MM.1S (cell line): ENCODE measurements around the gene NSD2.

Source experiments
- DNase-seq: peaks from one replicate; pipeline ENCODE4 v3.0.0-alpha.2; 2015
- H2AFZ ChIP-seq: fragments of 300-600 bp; sonication (generic); 2 replicates; pipeline ENCODE4 v1.6.0; 2016; ENCODE audit warnings: antibody characterized with exemption, low read length
- H3F3A ChIP-seq: fragments of 300-600 bp; sonication (generic); 2 replicates; pipeline ENCODE4 v1.6.1; 2016; ENCODE audit warnings: mild to moderate bottlenecking, antibody characterized with exemption, low read length, moderate library complexity, mixed read lengths; ENCODE audit not compliant: insufficient read depth
- H3K27ac ChIP-seq: fragments of 300-600 bp; sonication (generic); 2 replicates; pipeline ENCODE4 v1.5.1; 2016; ENCODE audit warnings: mild to moderate bottlenecking, low read length
- H3K27me3 ChIP-seq: fragments of 300-600 bp; sonication (generic); replicated peaks from 2 replicates; pipeline ENCODE4 v1.6.0; 2016; ENCODE audit warnings: low read length; ENCODE audit not compliant: insufficient read depth
- H3K36me3 ChIP-seq: fragments of 300-600 bp; sonication (generic); replicated peaks from 2 replicates; pipeline ENCODE4 v1.6.1; 2016; ENCODE audit warnings: mild to moderate bottlenecking, low read length, mixed read lengths; ENCODE audit not compliant: insufficient read depth
- H3K4me1 ChIP-seq: fragments of 300-600 bp; sonication (generic); 2 replicates; pipeline ENCODE4 v1.6.1; 2016; ENCODE audit warnings: low read length, mixed read lengths
- H3K4me2 ChIP-seq: fragments of 300-600 bp; sonication (generic); 2 replicates; pipeline ENCODE4 v1.6.0; 2016; ENCODE audit warnings: low read depth, low read length
- H3K4me3 ChIP-seq: fragments of 300-600 bp; sonication (generic); 2 replicates; pipeline ENCODE4 v1.5.1; 2016; ENCODE audit warnings: low read length, mixed read lengths
- H3K79me2 ChIP-seq: fragments of 300-600 bp; sonication (generic); 2 replicates; pipeline ENCODE4 v1.6.1; 2016; ENCODE audit warnings: mixed run types, low read length, mixed read lengths
- H3K9ac ChIP-seq: fragments of 300-600 bp; sonication (generic); 2 replicates; pipeline ENCODE4 v1.6.1; 2016; ENCODE audit warnings: low read length, mixed read lengths
- H3K9me2 ChIP-seq: fragments of 300-600 bp; sonication (generic); replicated peaks from 2 replicates; pipeline ENCODE4 v1.6.1; 2016; ENCODE audit warnings: mild to moderate bottlenecking, low read length, mixed read lengths; ENCODE audit not compliant: insufficient read depth
- H3K9me3 ChIP-seq: fragments of 300-600 bp; sonication (generic); replicated peaks from 2 replicates; pipeline ENCODE4 v1.6.1; 2016; ENCODE audit warnings: mild to moderate bottlenecking, low read length, mixed read lengths; ENCODE audit not compliant: insufficient read depth
- H4K20me1 ChIP-seq: fragments of 300-600 bp; sonication (generic); 2 replicates; pipeline ENCODE4 v1.6.1; 2016; ENCODE audit warnings: mild to moderate bottlenecking, low read length, moderate library complexity, mixed read lengths; ENCODE audit not compliant: insufficient read depth
- CTCF ChIP-seq: fragments of 300-600 bp; sonication (generic); IDR thresholded peaks from 2 replicates; pipeline ENCODE4 v1.5.1; 2016; ENCODE audit warnings: antibody characterized with exemption, low read length, mixed read lengths
- EZH2 ChIP-seq: fragments of 300-600 bp; sonication (generic); optimal IDR thresholded peaks from 2 replicates; pipeline ENCODE3; 2017; ENCODE audit warnings: low read depth, mild to moderate bottlenecking, antibody characterized with exemption, low read length, mixed read lengths
- EZH2phosphoT487 ChIP-seq: fragments of 300-600 bp; sonication (generic); IDR thresholded peaks from 2 replicates; pipeline ENCODE4 v1.6.1; 2018; ENCODE audit warnings: antibody characterized with exemption, low read length

The NSD2 gene

GRCh38 chr4:1826531-1827350 lies 44.5 kb upstream of the NSD2 start:
- no peak for DNase-seq
- H3K36me3 ChIP-seq: no peaks in the 10 kb centered on the region; the same call in 1 of the 2 replicates

DNA sequence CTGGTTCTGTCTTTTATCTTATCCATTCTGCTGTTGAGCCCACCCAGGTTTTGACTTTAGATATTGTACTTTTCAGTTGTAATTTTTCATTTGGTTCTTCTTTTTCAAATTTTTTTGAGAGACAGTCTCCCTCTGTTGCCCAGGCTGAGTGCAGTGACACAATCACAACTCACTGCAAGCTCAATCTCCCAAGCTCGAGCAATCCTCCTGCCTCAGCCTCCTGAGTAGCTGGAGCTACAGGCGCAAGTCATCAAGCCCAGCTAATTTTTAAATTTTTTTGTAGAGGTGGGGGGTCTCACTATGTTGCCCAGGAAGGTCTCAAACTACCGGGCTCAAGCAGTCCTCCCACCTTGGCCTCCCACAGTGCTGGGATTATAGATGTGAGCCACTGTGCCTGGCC lies 41.0 kb upstream of the NSD2 start:
- H3K27ac ChIP-seq: no peak overlapping the region

More at GRCh38 chr4:1826531-1827350, 44.5 kb upstream of the NSD2 start:
- Histone ChIP-seq H3K9me3 (no peaks in the 10 kb centered on the region), H3K9ac (no peak overlapping the region), H3K4me2 (no peak overlapping the region), H3K27ac (no peak overlapping the region), H3K4me1 (no peaks in the 10 kb centered on the region), H3K4me3 (no peak overlapping the region), H2AFZ (no peak overlapping the region), H4K20me1 (no peaks in the 10 kb centered on the region), H3K9me2 (no peaks in the 10 kb centered on the region), H3F3A (no peaks in the 10 kb centered on the region), H3K79me2 (no peaks in the 10 kb centered on the region), H3K27me3 (no peaks in the 10 kb centered on the region)
- no peak for TF ChIP-seq EZH2
- TF ChIP-seq CTCF: no peak
- no peak for TF ChIP-seq EZH2phosphoT487

GRCh38 chr4:1830642-1831228 lies 40.5 kb upstream of the NSD2 start:
- Histone ChIP-seq H3K9ac (no peak overlapping the region), H3F3A (no peaks in the 10 kb centered on the region), H3K9me2 (no peaks in the 10 kb centered on the region), H3K79me2 (no peaks in the 10 kb centered on the region), H3K27ac (no peak overlapping the region), H3K4me1 (no peaks in the 10 kb centered on the region), H2AFZ (no peak overlapping the region), H4K20me1 (no peaks in the 10 kb centered on the region), H3K4me3 (no peak overlapping the region), H3K4me2 (no peak overlapping the region), H3K27me3 (no peaks in the 10 kb centered on the region), H3K36me3 (no peaks in the 10 kb centered on the region; the same call in 1 of the 2 replicates), H3K9me3 (no peaks in the 10 kb centered on the region)
- TF ChIP-seq EZH2phosphoT487: no peak
- no peak for TF ChIP-seq CTCF
- no peak for TF ChIP-seq EZH2
- no peak for DNase-seq

More for the DNA sequence above, 41.0 kb upstream of the NSD2 start:
- DNase-seq: no peak
- Histone ChIP-seq H2AFZ (no peak overlapping the region), H3K36me3 (no peaks in the 10 kb centered on the region; the same call in 1 of the 2 replicates), H3K4me3 (no peak overlapping the region), H4K20me1 (no peaks in the 10 kb centered on the region), H3K9ac (no peak overlapping the region), H3K27me3 (no peaks in the 10 kb centered on the region), H3K79me2 (no peaks in the 10 kb centered on the region), H3K4me1 (no peaks in the 10 kb centered on the region), H3K9me3 (no peaks in the 10 kb centered on the region), H3K9me2 (no peaks in the 10 kb centered on the region), H3F3A (no peaks in the 10 kb centered on the region), H3K4me2 (no peak overlapping the region)
- no peak for TF ChIP-seq EZH2
- TF ChIP-seq CTCF: no peak
- no peak for TF ChIP-seq EZH2phosphoT487
